ENCODE results near the gene ZNF354C.

DNA sequence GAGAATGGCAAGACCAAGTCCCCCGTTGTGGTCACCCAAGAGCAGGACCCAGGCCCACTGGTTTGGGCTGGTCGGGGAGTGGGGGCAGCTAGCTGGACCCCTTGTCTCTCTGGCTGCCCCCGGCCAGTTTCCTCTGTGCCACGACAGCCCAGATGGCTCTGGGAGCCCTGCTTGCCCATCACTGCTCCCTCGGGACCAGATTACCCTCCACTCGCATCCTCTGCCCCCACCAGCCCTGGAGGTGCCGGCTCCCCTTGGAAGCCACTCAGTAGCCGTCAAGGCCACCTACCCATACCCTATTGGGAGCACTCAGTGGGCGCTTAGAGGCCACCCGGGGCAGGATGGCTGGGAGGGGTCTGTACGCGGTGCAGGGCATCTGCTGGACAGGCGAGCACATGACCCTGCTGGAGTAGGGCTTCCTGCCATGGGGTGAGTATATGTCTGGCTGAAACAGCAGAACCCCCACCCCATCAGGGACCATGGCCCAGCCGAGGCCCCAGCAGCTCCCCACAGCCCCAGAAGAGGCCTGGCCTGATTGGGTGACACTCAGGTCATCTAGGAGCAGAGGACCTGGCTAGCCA, 70.0 kb downstream of the ZNF354C start:
- no peak for TF ChIP-seq CTCF (IDR thresholded peaks at IDR 0.05)
- no peak for TF ChIP-seq POLR2A (IDR thresholded peaks at IDR 0.05)

All from suprapubic skin (tissue), 3 donors.